Measurements from ENCODE around the gene SLCO1B1.

SLCO1B1 gene

DNA sequence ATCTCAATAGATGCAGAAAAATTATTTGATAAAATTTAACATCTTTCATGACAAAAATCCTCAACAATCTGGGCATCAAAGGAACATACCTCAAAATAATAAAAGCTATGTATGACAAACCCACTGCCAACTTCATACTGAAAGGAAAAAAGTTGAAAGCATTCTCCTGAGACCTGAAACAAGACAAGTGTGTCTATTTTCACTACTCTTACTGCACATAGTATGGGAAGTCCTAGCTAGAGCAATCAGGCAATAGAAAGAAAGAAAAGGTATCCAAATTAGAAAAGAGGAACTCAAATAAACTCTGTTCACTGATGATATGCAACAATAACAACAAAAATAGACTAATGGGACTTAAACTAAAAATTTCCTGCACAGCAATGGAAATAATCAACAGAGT is 90.1 kb downstream of the SLCO1B1 start:
- no peak for DNase-seq

DNA sequence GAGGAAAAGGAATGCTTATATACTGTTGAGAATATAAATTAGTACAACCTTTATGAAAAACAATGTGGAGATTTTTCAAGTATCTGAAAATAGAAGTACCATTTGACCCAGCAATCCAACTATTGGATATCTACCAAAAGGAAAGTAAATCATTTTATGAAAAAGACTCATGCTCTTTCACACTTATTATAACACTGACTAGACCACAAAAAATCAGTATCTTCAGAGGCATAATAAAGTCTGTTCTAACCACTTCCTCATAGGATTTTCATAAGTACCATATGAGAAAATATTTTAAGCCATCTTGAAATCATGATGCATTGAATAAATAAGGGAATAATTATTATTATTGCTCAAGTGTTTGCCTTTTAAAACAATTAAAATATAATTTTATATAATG is 90.8 kb downstream of the SLCO1B1 start:
- no peak for DNase-seq

DNA sequence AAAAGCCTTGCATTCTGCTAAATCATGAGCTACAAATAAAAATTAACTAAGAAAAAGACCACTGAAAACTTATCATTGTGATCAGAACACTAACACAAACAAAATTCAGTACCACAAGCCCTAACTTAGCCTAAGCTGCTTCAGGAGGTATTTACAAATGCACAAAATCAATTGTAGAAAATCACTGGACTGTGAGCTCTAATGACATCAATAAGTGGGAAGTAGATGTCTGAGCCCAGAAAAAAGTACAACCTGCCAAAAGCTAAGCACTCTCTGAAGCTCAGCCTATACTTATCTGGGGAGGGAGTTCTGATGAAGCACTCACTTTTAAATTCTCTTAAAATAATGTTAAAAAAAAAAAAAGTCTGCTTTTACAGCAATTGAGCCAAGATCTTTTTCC is 92.9 kb downstream of the SLCO1B1 start:
- DNase-seq = no peak

DNA sequence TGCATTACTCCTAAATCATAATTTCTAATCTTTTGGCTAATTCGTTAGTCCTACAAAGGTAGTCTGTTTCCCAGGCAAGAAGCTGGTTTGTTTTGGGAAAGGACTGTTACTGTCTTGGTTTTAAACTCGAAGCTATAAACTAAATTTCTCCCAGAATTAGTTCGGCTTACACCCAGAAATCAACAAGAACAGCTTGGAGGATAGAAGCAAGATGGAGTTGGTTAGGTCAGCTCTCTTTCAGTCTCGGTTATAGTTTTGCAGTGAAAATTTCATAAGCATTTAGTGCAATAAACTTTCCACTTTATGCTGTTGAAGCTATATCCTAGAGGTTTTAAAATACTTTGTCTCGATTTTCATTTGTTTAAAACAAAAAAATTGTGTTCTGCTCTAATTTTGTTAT is 103.4 kb downstream of the SLCO1B1 start:
- DNase-seq = no peak

DNA sequence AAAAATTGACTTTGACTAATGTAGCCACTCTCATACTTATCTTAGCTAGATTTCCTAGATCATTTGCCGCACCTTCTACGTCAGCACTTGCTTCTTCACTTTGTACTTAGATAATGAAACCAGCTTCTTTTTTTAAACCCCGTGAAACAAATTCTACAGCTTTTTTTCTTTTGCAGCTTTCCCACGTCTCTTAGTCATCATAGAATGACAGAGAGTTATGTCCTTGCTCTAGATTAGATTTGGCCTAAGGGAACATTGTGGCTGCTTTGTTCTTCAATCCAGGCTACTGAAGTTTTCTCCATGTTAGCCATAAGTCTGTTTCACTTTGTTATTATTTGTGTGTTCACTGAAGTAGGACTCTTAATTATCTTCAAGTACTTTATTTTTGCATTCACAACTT is 108.9 kb downstream of the SLCO1B1 start:
- DNase-seq = no peak

DNA sequence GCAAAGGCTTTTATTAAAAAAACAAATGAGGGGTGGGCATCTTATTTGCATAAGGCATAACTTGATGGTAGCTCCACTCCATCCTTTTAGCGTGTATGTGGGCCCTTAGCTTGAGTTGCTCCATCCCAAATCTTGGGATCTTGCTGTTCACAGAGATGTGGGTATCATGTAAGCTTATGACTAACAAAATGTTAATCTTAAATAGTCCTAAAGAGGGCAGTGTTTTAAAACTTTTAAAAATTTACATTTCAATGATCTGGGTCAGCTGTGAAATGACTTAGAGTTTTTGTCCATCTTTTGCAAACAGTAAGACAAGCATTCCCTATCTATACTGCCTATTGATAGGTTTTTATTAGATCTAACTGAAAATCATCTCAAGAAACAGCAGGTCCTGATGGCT is 117.7 kb downstream of the SLCO1B1 start:
- DNase-seq = no peak

DNA sequence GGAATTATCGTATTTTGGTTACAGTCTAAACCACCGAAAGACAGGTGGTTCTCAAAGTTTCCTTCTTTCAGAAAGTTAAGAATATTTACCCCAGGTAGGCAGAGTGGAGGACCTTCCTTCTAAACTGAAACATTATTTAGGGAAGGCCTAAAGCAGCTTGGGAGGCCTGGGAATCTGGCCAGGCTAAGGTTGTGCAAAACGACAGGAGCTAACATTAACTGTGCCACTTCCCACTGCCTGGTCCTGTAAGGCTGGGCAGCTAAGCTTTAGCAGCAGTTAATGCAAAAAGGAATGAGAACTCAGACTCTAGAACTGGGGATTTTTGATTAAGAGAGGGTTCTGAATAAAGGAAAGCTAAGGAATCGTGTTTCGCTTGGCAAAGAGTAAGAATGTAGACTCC is 121.1 kb downstream of the SLCO1B1 start:
- no peak for DNase-seq

DNA sequence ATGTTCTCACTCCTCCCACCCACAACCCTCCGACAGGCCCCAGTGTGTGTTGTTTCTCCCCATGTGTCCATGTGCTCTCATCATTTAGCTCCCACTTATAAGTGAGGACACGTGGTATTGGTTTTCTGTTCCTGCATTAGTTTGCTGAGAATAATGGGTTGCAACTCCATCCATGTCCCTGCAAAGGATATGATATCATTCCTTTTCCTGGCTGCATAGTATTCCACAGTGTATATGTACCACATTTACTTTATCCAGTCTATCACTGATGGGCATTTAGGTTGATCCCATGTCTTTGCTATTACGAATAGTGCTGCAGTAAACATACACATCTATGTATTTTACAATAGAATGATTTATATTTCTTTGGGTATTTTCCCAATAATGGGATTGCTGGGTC is 126.2 kb downstream of the SLCO1B1 start:
- DNase-seq = no peak

DNA sequence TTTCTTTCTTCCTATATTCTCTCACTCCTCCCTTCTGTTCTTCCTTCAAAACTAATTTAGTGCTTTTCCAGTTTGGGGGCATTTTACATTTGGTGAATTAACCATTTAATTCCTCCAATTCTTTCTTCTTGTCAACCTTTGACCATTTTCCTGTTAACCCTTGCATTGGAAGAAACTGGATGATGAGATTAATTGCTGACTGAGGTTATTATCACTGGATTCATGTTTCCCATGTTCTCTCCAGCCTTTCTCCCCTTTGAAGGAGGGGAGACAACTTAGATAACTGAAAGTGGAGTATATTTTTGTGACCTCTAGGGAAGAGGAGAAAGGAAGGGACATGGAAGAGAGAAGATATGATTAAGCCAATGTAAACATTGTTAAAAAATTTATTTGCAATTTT is 133.2 kb downstream of the SLCO1B1 start:
- no peak for DNase-seq

DNA sequence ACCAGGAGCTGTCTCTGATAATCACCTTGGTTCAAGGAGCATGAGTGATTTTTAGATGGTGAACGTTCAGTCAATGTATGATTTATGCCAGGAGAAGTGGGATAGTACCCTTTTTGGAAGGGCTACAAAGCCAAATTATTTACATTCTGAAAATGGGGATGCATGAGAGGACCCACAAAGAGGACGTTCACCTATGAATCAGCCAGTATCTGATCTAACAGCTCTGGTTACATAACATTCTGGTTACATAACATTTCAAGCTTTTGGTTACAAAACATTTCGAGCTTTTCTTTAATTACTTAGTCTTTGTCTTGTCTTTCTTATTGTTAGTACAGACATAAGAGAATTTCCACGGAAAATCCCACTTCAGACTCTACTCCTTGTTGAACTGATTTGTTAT is 134.9 kb downstream of the SLCO1B1 start:
- no peak for DNase-seq

DNA sequence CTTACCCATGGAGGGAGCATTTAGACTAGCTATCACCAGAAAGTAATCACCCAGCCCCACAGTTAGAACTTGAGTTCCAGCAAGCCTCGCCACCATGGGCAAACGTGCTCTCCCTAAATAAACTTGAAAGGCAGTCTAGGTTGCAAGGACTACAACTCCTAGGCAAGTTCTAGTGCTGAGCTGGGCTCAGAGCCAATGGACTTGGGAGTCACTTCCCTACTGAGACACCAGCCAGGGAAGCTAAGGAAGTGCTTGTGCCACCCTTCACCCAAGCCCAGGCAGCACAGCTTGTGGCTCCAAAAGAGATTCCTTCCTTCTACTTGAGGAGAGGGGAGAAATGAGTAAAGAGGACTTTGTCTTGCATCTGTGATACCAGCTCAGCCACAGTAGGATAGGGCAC is 145.8 kb downstream of the SLCO1B1 start:
- no peak for DNase-seq
